Natural killer cell (primary cell): Measurements from ENCODE around the gene GNL2. TPM values are rescaled to one million over a fixed set of nuclear protein-coding genes. Genes with fewer than 3 reads are reported as not detected.

Experiments
- ATAC-seq, 3 donors: fragments of 150-1000 bp in 2 of 3; fragments of 200-7000 bp in 1 of 3; cut with Tn5 transposase; 1 replicate in 1 of 3; 2 replicates in 2 of 3; pipeline ENCODE4 v1.10.0; 2021; ENCODE audit warnings: mild to moderate bottlenecking in 2 of 3, moderate library complexity in 2 of 3
- DNase-seq, 2 donors: peaks; one replicate each; pipeline versions ENCODE4 v3.0.0 to v3.0.0-alpha.2; 2013 to 2021; ENCODE audit warnings: mixed read lengths in 1 of 2
- H3K27ac ChIP-seq: one replicate; pipeline ENCODE4 v1.5.1; 2013; ENCODE audit warnings: mild to moderate bottlenecking, low read length
- H3K27me3 ChIP-seq: one replicate; pipeline ENCODE4 v1.6.1; 2013; ENCODE audit warnings: low read length; ENCODE audit not compliant: control insufficient read depth, insufficient read depth
- H3K36me3 ChIP-seq: one replicate; pipeline ENCODE4 v1.6.1; 2013; ENCODE audit warnings: low read length; ENCODE audit not compliant: control insufficient read depth, insufficient read depth
- H3K4me1 ChIP-seq: one replicate; pipeline ENCODE4 v1.6.1; 2013; ENCODE audit warnings: low read length; ENCODE audit not compliant: control insufficient read depth, insufficient read depth
- H3K4me3 ChIP-seq: one replicate; pipeline ENCODE4 v1.5.1; 2013; ENCODE audit warnings: low read length
- H3K9me3 ChIP-seq: one replicate; pipeline ENCODE4 v1.6.1; 2013; ENCODE audit warnings: low read length; ENCODE audit not compliant: control insufficient read depth, insufficient read depth
- H3K27ac Mint-ChIP-seq, 2 donors: one replicate each; pipeline ENCODE4 v1.8.0; 2022; ENCODE audit warnings: mild to moderate bottlenecking in 2 of 2, mixed read lengths in 2 of 2, moderate library complexity in 1 of 2
- H3K27me3 Mint-ChIP-seq, 2 donors: one replicate each; pipeline ENCODE4 v1.8.0; 2022; ENCODE audit warnings: low read depth in 2 of 2, mixed read lengths in 2 of 2
- H3K36me3 Mint-ChIP-seq: one replicate; pipeline ENCODE4 v1.8.0; 2022; ENCODE audit warnings: mixed read lengths
- H3K4me1 Mint-ChIP-seq, 2 donors: one replicate each; pipeline ENCODE4 v1.8.0; 2022; ENCODE audit warnings: mixed read lengths in 2 of 2
- H3K4me3 Mint-ChIP-seq: one replicate; pipeline ENCODE4 v1.8.0; 2022; ENCODE audit warnings: mild to moderate bottlenecking, moderate library complexity, mixed read lengths
- H3K9me3 Mint-ChIP-seq, 2 donors: one replicate each; pipeline ENCODE4 v1.8.0; 2022; ENCODE audit warnings: mixed read lengths in 2 of 2
- WGBS: methylation state at CpG from one replicate; pipeline ENCODE4 v1.1.7; 2013; ENCODE audit warnings: missing lambda C conversion rate; ENCODE audit not compliant: insufficient coverage; 5-methylcytosine and 5-hydroxymethylcytosine counted together
- intact Hi-C: fragments of 100-400 bp; cut with micrococcal nuclease; formaldehyde crosslinking; loops from one replicate; pipeline ENCODE4 v1.14.2; 2022
- total RNA-seq, 4 donors: library from RNA; stranded (reverse); fragments of 120-200 nt in 1 of 4; gene quantifications; one replicate each; pipeline versions ENCODE4 v1.2.3 to v1.2.4, GENCODE V29; 2013 to 2022
- TF ChIP-seq, protein P1 (sequence below): fragments of 200-600 bp; IDR thresholded peaks from one replicate; pipeline ENCODE4 v1.8.0; 2022; ENCODE audit warnings: antibody characterized with exemption

GNL2 gene
- total RNA-seq, 3 donors from 2014 or later (not counting 1 experiment from before 2014, with no cell fraction given): 70.7 to 89.9 (median 85.8) TPM

DNA sequence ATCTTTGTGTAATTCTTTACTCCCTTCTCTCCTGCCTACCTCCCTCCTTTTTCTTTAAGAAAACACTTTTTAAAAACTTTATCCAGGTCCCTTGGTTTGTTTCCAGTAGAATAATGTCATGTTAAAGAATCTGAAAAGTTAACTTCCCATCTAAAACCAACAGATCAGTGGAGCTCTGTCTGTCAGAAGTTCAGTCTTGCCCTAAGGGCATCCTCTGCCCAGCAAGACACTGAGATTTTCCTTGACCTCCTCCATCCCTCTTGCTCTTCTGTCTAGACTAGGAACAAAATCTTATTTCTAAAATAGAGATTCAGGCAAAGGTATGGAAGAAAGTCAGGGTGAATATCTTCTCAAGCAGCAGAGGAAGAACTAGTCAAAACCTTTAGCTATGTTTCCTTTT is 5.7 kb upstream of the GNL2 start:
- no peaks in the 10 kb centered on the region for H3K9me3 ChIP-seq
- DNase-seq: no peak
- no peak overlapping the region for H3K4me3 ChIP-seq
- TF ChIP-seq, protein P1, sequence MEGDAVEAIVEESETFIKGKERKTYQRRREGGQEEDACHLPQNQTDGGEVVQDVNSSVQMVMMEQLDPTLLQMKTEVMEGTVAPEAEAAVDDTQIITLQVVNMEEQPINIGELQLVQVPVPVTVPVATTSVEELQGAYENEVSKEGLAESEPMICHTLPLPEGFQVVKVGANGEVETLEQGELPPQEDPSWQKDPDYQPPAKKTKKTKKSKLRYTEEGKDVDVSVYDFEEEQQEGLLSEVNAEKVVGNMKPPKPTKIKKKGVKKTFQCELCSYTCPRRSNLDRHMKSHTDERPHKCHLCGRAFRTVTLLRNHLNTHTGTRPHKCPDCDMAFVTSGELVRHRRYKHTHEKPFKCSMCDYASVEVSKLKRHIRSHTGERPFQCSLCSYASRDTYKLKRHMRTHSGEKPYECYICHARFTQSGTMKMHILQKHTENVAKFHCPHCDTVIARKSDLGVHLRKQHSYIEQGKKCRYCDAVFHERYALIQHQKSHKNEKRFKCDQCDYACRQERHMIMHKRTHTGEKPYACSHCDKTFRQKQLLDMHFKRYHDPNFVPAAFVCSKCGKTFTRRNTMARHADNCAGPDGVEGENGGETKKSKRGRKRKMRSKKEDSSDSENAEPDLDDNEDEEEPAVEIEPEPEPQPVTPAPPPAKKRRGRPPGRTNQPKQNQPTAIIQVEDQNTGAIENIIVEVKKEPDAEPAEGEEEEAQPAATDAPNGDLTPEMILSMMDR: no peak
- intact Hi-C loops: no loop called here
- no peak overlapping the region for H3K27ac ChIP-seq
- no peaks in the 10 kb centered on the region for H3K27me3 ChIP-seq
- H3K9me3 Mint-ChIP-seq: no peaks in the 10 kb centered on the region
- H3K36me3 Mint-ChIP-seq: no peaks in the 10 kb centered on the region
- H3K4me3 Mint-ChIP-seq: no peak overlapping the region
- peaks cover 3% of the 10 kb centered on the region for H3K4me1 ChIP-seq
- H3K36me3 ChIP-seq: no peaks in the 10 kb centered on the region
- peaks cover 0 to 11% of the 10 kb centered on the region in 2 donors for H3K27me3 Mint-ChIP-seq
- H3K4me1 Mint-ChIP-seq: peaks cover 9% of the 10 kb centered on the region in 2 donors
- no peak overlapping the region for H3K27ac Mint-ChIP-seq
- ATAC-seq: no peak

DNA sequence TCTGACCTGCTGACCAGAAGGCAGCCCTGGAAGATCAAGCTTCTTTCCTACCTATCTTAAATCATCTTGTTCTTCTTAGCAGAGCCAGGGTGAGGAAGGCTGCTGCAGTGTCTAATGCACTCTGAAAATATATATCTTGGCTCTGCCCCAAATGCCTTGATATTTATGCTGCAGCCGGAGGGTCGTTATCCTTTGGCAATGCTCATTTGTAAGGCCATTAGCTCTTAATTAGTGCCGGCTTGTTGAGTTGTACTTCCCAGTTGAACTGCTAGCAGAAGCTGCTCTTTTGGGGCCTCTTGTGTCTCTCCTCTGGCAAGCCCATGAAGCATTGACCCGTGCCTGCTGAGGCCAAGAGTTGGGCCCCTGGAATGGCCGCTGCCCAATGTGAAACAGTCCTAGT is 4.2 kb upstream of the GNL2 start:
- Mint-ChIP-seq H3K27ac (no peak overlapping the region), H3K4me3 (no peak overlapping the region), H3K36me3 (no peaks in the 10 kb centered on the region), H3K9me3 (no peaks in the 10 kb centered on the region), H3K27me3 (peaks cover 0 to 11% of the 10 kb centered on the region in 2 donors), H3K4me1 (peaks cover 24% of the 10 kb centered on the region in 2 donors)
- WGBS: 90% methylated on average over 5 of the region's 5 CpGs
- H3K27ac ChIP-seq: no peak overlapping the region
- H3K36me3 ChIP-seq: no peaks in the 10 kb centered on the region
- H3K4me1 ChIP-seq: peaks cover 12% of the 10 kb centered on the region
- ATAC-seq (no peak), DNase-seq (no peak)
- H3K4me3 ChIP-seq: no peak overlapping the region
- TF ChIP-seq, protein P1: no peak
- intact Hi-C loops: loop anchor here (5.0 to 10.0 kb wide), 2 partner anchors 48 to 245 kb away; partner anchors contain the start of gene SNIP1
- H3K27me3 ChIP-seq: no peaks in the 10 kb centered on the region
- H3K9me3 ChIP-seq: no peaks in the 10 kb centered on the region

DNA sequence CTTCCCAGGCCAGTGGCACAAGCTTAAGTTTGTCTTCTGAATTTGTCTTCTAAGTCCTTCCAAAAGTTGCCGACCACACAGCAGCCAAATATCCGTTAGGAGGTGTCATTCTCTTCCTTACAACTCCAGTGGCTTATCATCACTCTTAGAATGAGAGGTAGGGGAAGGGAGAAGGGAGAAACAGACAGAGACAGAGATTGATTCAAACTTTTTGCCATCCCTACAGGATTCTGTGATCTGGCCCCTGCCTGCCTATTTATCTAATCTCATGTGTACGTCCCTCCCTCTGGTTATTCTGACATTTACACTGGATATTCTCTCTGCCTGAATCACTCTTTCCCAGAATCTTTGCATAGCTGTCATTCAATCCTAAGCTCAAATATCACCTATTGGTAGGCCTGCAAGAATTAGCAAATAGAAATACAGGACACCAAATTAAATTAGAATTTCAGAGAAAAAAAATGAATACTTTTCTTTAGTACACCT is 488 bp upstream of the GNL2 start:
- ATAC-seq: no peak
- Histone ChIP-seq H3K36me3 (peaks cover 13% of the 10 kb centered on the region), H3K27me3 (no peaks in the 10 kb centered on the region), H3K9me3 (no peaks in the 10 kb centered on the region), H3K27ac (peak overlapping the region; percentile 94), H3K4me3 (peak overlapping the region; percentile 87), H3K4me1 (peaks cover 18% of the 10 kb centered on the region)
- Mint-ChIP-seq H3K9me3 (no peaks in the 10 kb centered on the region), H3K27me3 (no peaks in the 10 kb centered on the region), H3K36me3 (no peaks in the 10 kb centered on the region), H3K4me3 (peak overlapping the region; percentile 99), H3K27ac (peak overlapping the region; percentile 99 to 100), H3K4me1 (peaks cover 23% of the 10 kb centered on the region in 2 donors)
- 46% methylated on average over 2 of the region's 3 CpGs for WGBS
- DNase-seq: no peak
- intact Hi-C loops: loop anchor here (5.0 to 10.0 kb wide), 2 partner anchors 44 to 249 kb away; partner anchors contain the start of gene SNIP1
- TF ChIP-seq, protein P1: no peak

GRCh38 chr1:37593726-37594125 is 2.0 kb downstream of the GNL2 start:
- Histone ChIP-seq H3K4me3 (no peak overlapping the region), H3K27ac (no peak overlapping the region), H3K27me3 (no peaks in the 10 kb centered on the region), H3K4me1 (peaks cover 18% of the 10 kb centered on the region), H3K9me3 (no peaks in the 10 kb centered on the region), H3K36me3 (peaks cover 33% of the 10 kb centered on the region)
- peaks cover 23% of the 10 kb centered on the region in 2 donors for H3K4me1 Mint-ChIP-seq
- intact Hi-C loops: loop anchor here (2.0 to 10.0 kb wide), 2 partner anchors 99 to 251 kb away; partner anchors contain the start of gene CDCA8
- peaks cover 14% of the 10 kb centered on the region for H3K36me3 Mint-ChIP-seq
- no peak for ATAC-seq
- TF ChIP-seq, protein P1: no peak
- no peak overlapping the region for H3K27ac Mint-ChIP-seq
- no peaks in the 10 kb centered on the region for H3K27me3 Mint-ChIP-seq
- DNase-seq: no peak
- 94% methylated on average over 4 of the region's 6 CpGs for WGBS
- peak overlapping the region; percentile 28 for H3K4me3 Mint-ChIP-seq
- H3K9me3 Mint-ChIP-seq: no peaks in the 10 kb centered on the region
